GM18870 (cell line): ENCODE data around the gene VWC2L.

Source experiments
- ATAC-seq: cut with Tn5 transposase; IDR thresholded peaks from one replicate; pipeline ENCODE4 v1.9.1; 2021; ENCODE audit warnings: moderate library complexity; ENCODE audit not compliant: unreplicated experiment

Gene VWC2L

DNA sequence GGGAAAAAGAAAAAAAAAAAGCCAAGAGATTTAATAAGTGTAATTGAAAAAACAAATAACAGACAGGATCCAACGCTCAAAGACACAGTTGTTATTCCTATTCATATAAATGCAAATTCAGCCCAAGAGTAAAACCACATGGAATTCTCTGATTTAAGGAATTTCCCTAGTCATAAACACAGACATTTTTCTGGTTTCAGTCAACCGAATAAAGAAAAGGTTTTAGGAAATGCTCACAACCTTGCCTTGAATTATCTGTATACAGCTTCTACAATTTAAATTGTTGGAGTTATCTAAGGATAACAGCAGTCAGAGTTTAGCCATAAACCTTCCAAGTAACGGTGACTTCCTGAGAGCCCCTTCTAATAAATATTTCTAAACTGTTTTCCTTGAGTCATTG lies 122.7 kb downstream of the VWC2L start:
- no peak for ATAC-seq

DNA sequence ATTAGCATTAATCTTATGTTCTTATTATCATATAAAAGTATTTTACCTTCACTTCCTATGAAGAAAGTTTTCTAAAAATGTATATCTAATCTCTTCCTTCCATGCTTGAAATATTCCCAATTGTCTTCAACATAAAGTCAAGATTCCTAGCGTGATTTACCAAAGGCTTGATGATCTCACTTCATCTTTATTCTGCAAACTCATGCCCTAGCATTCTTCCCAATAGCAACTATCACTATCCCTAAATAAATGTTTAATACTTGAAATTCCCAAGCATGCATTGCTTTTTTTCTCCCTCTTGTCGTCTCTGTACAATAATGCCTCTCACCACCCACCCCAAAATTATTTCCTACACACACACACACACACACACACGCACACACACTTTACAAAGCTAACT lies 125.8 kb downstream of the VWC2L start:
- no peak for ATAC-seq

GRCh38 chr2:214537929-214538328 lies 127.1 kb downstream of the VWC2L start:
- no peak for ATAC-seq

GRCh38 chr2:214542295-214542694 lies 131.4 kb downstream of the VWC2L start:
- ATAC-seq, result no peak

DNA sequence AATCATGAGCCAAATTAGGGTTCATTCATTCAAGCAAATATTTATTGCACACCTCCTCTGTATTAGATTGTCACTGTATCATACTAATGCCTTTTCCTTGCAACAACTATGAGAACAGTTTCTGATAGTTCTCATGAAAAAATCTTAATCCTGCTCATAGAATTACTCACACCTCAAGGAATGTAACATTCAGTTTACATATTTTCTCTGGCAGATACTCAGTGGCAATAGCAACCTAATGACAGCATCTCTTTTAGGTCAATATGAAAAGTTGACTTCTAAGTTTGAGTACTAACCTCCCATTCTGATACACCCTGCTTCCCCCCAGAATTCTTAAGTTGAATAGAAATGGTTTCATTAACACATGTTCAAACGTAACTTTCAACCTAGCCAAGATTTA lies 132.0 kb downstream of the VWC2L start:
- ATAC-seq, result no peak

DNA sequence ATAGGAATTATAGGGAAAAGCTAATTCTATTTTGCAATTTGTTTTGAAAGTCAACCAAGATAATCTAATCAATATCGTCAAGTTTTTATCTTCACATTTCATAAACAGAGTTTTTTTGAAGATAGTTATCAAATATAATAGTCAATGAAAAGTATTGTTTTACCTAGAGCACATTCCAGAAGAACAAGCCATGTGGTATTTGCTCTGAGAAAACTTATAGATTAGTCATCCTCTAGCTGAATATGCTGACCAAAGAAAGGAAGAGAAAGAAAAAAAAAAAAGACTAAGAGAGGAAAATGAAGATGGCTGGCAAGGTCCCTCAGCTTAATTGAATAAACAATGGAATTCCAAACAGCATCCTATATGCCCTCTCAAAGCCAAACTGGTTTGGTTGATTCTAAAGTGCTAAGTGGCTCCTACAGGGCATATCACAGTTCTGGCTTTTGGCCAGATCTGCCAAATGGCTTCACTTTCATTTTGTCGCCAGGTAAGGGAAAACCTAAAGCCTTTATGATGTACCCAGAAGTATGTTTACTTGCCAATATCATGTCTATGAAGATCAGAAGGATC lies 132.6 kb downstream of the VWC2L start:
- ATAC-seq, result no peak

- ATAC-seq, result no peak
Observed at GRCh38 chr2:214545898-214546542, 135.2 kb downstream of the VWC2L start.

GRCh38 chr2:214547931-214548330 lies 137.1 kb downstream of the VWC2L start:
- ATAC-seq, result no peak

DNA sequence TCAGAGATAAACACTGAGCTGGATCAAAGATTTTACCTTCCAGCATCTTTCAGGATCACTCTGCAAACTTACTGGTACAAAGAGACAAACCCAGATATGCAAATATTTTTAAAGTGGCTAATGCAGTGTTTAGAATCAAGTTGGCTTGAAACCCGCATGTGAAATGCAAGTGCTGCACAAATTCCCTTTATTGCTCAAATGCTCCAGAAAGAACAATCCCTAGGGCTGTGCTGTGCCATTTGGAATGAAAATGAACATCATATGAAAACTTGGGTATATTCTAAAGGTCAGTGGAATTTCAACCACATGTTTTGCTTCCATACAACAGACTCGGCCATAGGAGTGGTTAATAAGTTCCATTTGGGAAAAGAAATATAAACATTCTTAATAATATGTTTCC lies 139.1 kb downstream of the VWC2L start:
- ATAC-seq, result no peak

- no peak for ATAC-seq
Observed at GRCh38 chr2:214550786-214551185, 139.9 kb downstream of the VWC2L start.

GRCh38 chr2:214557884-214558283 lies 147.0 kb downstream of the VWC2L start:
- ATAC-seq, result no peak

GRCh38 chr2:214558341-214558740 lies 147.5 kb downstream of the VWC2L start:
- no peak for ATAC-seq

- ATAC-seq, result no peak
Observed at GRCh38 chr2:214560176-214560575, 149.3 kb downstream of the VWC2L start.

GRCh38 chr2:214560618-214561190 lies 149.8 kb downstream of the VWC2L start:
- no peak for ATAC-seq

GRCh38 chr2:214565246-214565645 lies 154.4 kb downstream of the VWC2L start:
- ATAC-seq, result no peak

DNA sequence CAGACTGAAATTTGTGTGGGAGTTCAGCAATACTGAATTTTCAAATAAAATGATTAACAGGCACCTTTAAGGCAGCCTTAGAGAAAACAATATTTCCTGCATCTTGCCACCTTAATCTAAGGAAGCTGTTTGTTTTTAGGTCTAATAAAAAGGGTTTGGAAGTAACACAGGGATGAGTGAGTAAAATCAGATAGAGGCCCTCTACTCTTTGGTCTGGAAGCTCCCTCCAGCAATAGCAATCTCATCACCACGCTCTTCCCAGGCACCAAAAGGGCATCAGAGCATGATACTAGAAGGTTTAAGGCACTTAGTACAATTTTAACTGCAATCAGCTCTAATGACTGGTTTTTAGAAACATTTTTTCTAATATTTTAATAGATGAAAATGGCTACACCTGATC lies 155.6 kb downstream of the VWC2L start:
- ATAC-seq, result no peak

GRCh38 chr2:214569419-214570035 lies 158.7 kb downstream of the VWC2L start:
- ATAC-seq, result no peak

DNA sequence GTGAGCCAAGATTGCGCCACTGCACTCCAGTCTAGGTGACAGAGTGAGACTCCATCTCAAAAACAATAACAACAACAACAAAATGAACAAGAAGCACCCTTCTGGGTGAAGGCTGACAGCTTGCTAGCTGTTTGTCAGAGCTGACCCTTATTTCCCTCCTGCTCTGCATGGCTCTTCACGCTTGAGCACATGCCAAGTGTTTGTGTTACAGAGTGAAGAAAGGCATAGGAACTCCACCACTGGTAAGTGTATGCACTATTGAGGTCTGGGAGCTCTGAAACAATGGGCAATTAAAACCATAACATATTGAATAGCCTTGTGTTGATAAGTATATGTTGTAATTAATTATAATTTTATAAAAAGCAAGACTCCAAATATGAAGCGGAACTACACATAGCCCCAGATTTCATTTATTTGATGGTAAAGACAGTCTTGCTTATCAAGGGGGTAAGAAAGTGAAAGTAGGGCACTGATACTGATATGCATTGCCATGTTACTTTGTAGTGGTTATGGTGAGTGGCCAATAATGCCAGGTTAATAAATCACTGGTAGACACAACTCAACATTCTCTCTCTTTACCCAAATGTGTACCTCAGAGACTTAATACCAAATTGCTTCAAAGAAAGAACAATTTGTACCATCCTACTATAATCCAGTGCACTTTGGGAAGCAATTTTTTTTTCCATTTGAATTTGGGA lies 163.4 kb downstream of the VWC2L start:
- no peak for ATAC-seq

- ATAC-seq, result no peak
Observed at GRCh38 chr2:214575030-214575429, 164.2 kb downstream of the VWC2L start.

DNA sequence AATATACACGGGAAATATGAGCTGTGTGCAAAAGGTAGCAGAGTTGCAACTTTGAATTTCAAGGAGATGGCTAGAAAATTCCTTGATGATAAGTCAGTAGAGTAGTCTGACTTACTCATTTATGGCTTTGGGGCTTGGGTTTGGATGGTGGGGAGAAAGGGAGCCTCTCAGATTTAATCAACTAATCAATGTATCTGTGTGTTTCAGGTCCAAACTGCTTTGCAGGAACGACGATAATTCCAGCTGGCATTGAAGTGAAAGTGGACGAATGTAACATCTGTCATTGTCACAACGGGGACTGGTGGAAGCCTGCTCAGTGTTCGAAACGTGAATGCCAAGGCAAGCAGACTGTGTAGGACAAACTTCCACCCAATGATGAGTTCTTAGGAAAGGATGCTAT lies 164.6 kb downstream of the VWC2L start:
- no peak for ATAC-seq

DNA sequence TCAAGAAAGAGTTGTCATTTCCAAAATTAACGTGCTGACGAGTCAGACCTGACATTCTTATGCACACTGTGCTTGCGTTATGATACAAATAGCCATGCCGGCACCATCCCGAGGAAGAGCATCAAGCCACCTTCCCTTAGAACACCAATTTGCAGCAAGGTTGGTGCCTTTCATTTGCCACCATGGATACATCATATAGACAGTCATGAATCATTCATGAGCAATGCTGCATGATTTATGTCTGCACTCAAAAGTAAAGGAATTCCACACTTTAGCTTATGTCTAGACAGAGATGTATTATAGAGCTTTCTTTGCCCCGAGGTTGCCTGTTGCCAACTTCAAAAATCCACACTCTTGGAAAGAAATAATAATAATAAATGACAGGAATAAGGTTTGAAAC lies 166.9 kb downstream of the VWC2L start:
- no peak for ATAC-seq

GRCh38 chr2:214578442-214578841 lies 167.6 kb downstream of the VWC2L start:
- no peak for ATAC-seq
